Sciatic nerve (tissue), 2 donors: ENCODE data around the gene STKLD1. TPM values are rescaled to one million over a fixed set of nuclear protein-coding genes. Genes with fewer than 3 reads are reported as not detected.
"Not testable (repeated sequence)": the region's sequence is repeated elsewhere in the genome, so short reads cannot be mapped to it uniquely, and the experiment has no call there.

ENCODE experiments used
- ATAC-seq: fragments of 200-7000 bp; cut with Tn5 transposase; one replicate; pipeline ENCODE4 v1.9.1; 2020; ENCODE audit warnings: mild to moderate bottlenecking, moderate library complexity
- DNase-seq: peaks from one replicate; pipeline ENCODE4 v3.0.0-alpha.2; 2020; ENCODE audit warnings: low spot score
- intact Hi-C: fragments of 100-400 bp; cut with DNase I; formaldehyde crosslinking; loops from one replicate; pipeline ENCODE4 v1.14.2; 2022
- total RNA-seq: library from RNA; stranded (reverse); fragmentation: NEBNext Ultra II Directional; extraction: Animal tissue kit (Norgen Biotek cat#: 25700); gene quantifications from one replicate; pipeline ENCODE4 v1.2.1, GENCODE V29; 2021
- donor health status: DM: no; HTN: no; CAD: no.
- donor health status: DM: no; HTN: no; CAD: no.

Gene STKLD1
- total RNA-seq, 1 donor from 2014 or later, result 2.6 TPM

- no peak for ATAC-seq
- no peak for DNase-seq
- intact Hi-C loops, result no loop called here
Observed at GRCh38 chr9:133426011-133426410, 49.8 kb downstream of the STKLD1 start.

DNA sequence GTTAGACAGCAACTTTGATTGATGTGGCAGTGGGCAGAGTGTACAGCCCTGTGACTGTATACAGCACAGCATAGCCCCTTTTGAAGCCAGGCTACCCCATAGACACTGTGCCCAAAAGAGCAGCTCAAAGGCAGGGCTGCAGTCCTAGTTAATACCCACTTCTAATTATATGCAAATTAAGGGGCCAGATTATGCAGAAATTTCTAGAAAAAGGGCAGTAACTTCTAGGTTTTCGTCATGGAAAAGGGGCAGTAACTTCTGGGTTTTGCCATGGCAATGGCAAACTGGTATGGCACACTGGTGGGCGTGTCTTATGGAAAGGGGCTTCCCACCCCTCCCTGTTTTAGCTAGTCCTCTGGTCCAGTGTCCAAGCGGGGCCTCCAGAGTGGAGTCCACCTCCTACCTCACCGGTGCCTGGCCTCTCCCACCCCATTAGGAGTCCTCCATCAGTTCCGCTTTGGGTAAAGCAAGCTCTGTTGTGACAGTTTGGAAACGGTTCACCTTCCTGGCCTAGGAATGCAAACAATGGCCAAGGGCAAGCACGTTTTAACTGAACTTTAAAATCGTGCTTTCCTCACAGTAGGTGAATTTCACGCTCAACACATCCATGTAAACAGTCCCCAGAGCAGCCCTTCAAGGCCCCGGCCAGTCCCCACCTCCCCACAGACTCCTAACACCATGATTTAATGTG, 51.6 kb downstream of the STKLD1 start:
- intact Hi-C loops, result no loop called here
- ATAC-seq (no peak), DNase-seq (no peak)

- DNase-seq (no peak), ATAC-seq (no peak)
- intact Hi-C loops, result no loop called here
Observed at GRCh38 chr9:133428617-133429101, 52.5 kb downstream of the STKLD1 start.

GRCh38 chr9:133429214-133429613, 53.0 kb downstream of the STKLD1 start:
- no peak for DNase-seq
- peak; percentile 11 for ATAC-seq
- intact Hi-C loops, result no loop called here

DNA sequence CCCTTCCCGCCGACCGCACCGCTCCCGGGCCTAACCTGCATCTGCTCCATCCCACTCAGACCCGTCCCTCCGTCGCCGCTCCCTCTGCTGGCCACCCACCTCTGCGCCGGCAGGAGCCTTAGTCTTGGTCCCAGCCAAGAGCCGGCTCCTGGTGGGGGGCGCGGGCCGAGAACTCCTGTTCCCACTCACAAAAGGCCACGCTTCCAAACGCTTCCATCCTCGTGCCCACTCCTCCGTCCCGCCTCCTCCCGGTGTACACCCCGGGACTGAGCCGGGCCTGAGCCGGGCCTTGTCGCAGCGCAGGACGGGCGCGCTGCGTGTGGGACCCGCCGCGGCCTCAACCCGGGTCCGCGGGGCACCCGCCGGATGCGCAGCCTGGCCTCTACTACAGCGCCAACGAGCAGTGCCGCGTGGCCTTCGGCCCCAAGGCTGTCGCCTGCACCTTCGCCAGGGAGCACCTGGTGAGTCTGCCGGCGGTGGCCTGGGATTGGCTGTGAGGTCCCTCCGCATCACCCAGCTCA, 53.5 kb downstream of the STKLD1 start:
- peak; percentile 56 for ATAC-seq
- no peak for DNase-seq
- intact Hi-C loops, result no loop called here

DNA sequence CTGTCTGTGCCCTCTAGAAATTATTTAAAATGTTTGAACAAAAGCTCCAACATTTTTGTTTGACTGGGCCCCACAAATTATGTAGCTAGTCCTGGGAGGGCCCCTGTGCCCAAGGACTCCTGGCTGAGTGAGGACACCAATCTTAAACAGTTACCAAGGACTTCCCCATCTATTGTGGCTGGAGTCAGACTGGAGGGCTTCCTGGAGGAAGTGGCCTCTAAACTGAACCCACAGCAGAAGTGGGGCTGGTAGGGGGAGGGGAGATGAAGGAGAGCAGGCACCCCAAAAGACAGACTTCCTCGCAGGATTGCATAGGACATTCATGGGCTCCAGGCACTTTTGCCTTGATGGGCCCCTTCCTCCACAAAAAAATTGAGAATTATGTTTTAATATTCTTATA, 54.1 kb downstream of the STKLD1 start:
- no peak for DNase-seq
- intact Hi-C loops, result no loop called here
- ATAC-seq, result no peak

- no peak for DNase-seq
- ATAC-seq, result no peak
- intact Hi-C loops, result no loop called here
Observed at GRCh38 chr9:133433351-133433843, 57.2 kb downstream of the STKLD1 start.

GRCh38 chr9:133436681-133437080, 60.5 kb downstream of the STKLD1 start:
- intact Hi-C loops, result no loop called here
- no peak for ATAC-seq
- DNase-seq, result no peak

- DNase-seq (no peak), ATAC-seq (no peak)
- intact Hi-C loops, result no loop called here
Observed at GRCh38 chr9:133437753-133438531, 61.8 kb downstream of the STKLD1 start.

GRCh38 chr9:133439337-133439736, 63.2 kb downstream of the STKLD1 start:
- DNase-seq, result no peak

GRCh38 chr9:133440874-133441273, 64.7 kb downstream of the STKLD1 start:
- intact Hi-C loops, result no loop called here
- ATAC-seq (no peak), DNase-seq (no peak)

More at GRCh38 chr9:133439337-133439736, 63.2 kb downstream of the STKLD1 start:
- no peak for ATAC-seq
- intact Hi-C loops, result no loop called here

DNA sequence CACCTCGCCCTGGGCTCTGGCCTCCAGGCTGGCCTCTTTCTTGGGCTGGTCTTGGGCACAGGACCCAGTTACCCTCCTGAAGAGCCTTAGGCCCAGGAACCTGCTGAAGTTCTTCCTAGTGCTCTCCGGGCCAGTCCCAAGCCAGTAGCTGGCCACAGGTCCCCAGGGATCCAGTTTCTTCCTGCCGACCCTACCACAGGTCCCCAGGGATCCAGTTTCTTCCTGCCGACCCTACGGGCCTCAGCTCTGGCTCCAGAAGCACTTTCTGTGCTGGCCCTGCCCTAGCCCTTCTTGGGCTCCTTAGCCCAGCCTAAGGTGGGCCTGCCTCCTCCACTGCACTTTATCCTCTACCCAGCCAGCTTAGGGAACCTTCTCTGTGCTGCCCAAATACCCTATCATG, 65.4 kb downstream of the STKLD1 start:
- DNase-seq (no peak), ATAC-seq (no peak)
- intact Hi-C loops, result no loop called here

GRCh38 chr9:133443248-133443647, 67.1 kb downstream of the STKLD1 start:
- ATAC-seq, result no peak
- intact Hi-C loops, result no loop called here

DNA sequence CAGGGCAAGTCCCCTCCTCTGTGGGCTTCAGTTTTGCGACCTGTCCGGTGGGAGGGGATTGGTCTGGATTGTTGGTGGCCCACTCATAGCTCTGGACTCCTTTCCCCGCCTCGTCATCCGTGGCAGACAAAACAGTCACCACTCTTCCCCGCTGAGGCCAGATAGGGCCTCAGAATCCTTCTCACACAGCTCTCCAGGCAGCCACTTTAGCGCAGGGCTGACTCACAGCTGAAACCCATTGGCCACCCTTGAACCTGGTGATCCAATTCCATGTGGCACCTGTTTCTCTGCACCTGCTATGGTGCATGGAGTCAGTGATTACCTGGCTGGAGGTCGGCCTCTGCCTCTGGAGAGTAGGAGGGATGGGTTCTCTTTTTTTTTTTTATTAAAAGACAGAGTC, 67.8 kb downstream of the STKLD1 start:
- intact Hi-C loops, result no loop called here
- DNase-seq (no peak), ATAC-seq (no peak)

More at GRCh38 chr9:133443248-133443647, 67.1 kb downstream of the STKLD1 start:
- no peak for DNase-seq

GRCh38 chr9:133445293-133445969, 69.3 kb downstream of the STKLD1 start:
- DNase-seq (no peak), ATAC-seq (no peak)
- intact Hi-C loops, result no loop called here

- ATAC-seq (no peak), DNase-seq (no peak)
- intact Hi-C loops, result no loop called here
Observed at GRCh38 chr9:133448487-133448972, 72.4 kb downstream of the STKLD1 start.

- ATAC-seq (no peak), DNase-seq (no peak)
- intact Hi-C loops, result no loop called here
Observed at GRCh38 chr9:133449760-133450159, 73.6 kb downstream of the STKLD1 start.

DNA sequence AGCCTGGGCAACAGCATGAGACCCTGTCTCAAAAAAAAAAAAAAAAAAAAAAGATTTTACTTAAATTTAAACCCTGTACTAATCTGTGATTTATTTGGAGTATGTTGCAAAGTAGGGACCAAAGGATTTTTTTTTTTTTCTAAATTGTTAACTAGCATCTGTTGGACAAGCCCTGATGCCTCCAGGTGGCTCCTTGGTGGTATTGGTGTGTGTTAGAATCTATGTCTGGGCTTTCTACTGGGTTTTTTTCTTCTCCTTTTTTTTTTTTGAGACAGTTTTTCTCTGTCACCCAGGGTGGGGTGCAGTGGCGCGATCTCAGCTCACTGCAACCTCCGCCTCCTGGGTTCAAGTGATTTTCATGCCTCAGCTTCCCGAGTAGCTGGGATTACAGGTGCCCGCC, 75.7 kb downstream of the STKLD1 start:
- DNase-seq, intact Hi-C loops, ATAC-seq: not testable (repeated sequence)

- intact Hi-C loops, result no loop called here
- DNase-seq, result no peak
- ATAC-seq, result no peak
Observed at GRCh38 chr9:133452562-133452961, 76.4 kb downstream of the STKLD1 start.
